HEK293 (cell line): ENCODE results near the gene UQCRFS1.

Source experiments
- CTCF ChIA-PET: fragments of 350-600 bp; formaldehyde crosslinking; extraction: SDS; loops from one replicate; lab custom pipeline; 2021; ENCODE audit warnings: antibody characterized with exemption; lab: Yijun Ruan, JAX
- POLR2A ChIA-PET: fragments of 300-600 bp; formaldehyde crosslinking; extraction: SDS; loops from one replicate; lab custom pipeline; 2020; ENCODE audit warnings: antibody characterized with exemption, inconsistent platforms; lab: Yijun Ruan, JAX
- H3K27ac ChIP-seq: fragments of 200-500 bp; sonication (Bioruptor generic); 2 replicates; pipeline ENCODE4 v1.5.1; 2014; ENCODE audit warnings: low read depth, low read length, control low read depth, inconsistent platforms; ENCODE audit errors: extremely low read depth
- H3K36me3 ChIP-seq, 2 experiments: fragments of 200-500 bp in 1 of 2; sonication (Bioruptor generic) in 1 of 2; 1 replicate in 1 of 2; 2 replicates in 1 of 2; pipeline ENCODE4 v1.5.1; 2014 to 2017; ENCODE audit warnings: inconsistent platforms in 2 of 2, low read length in 2 of 2; ENCODE audit not compliant: control insufficient read depth in 2 of 2, insufficient read depth in 1 of 2
- H3K4me1 ChIP-seq: fragments of 200-500 bp; sonication (Bioruptor generic); 2 replicates; pipeline ENCODE4 v1.5.1; 2014; ENCODE audit warnings: mild to moderate bottlenecking, low read length, inconsistent platforms; ENCODE audit not compliant: control insufficient read depth, insufficient read depth
- H3K4me3 ChIP-seq: 2 replicates; pipeline ENCODE4 v1.5.1; 2011; ENCODE audit warnings: low read depth, mild to moderate bottlenecking, control low read depth, low read length, moderate library complexity
- H3K9me3 ChIP-seq: fragments of 200-500 bp; sonication (Bioruptor generic); 2 replicates; pipeline ENCODE4 v1.5.1; 2014; ENCODE audit warnings: low read depth, low read length, inconsistent platforms; ENCODE audit not compliant: control insufficient read depth, insufficient read depth
- HOXD13 ChIP-seq: sonication (generic); formaldehyde crosslinking; IDR thresholded peaks from 2 replicates; pipeline ENCODE4 v1.8.0; 2022; ENCODE audit warnings: missing genetic modification reagents, borderline replicate concordance
- KLF16 ChIP-seq: fragments of 450-650 bp; formaldehyde crosslinking; IDR thresholded peaks from 2 replicates; pipeline ENCODE4 v1.5.1; 2017; ENCODE audit warnings: missing biosample characterization, missing genetic modification characterization
- PRDM1 ChIP-seq: fragments of 450-650 bp; formaldehyde crosslinking; IDR thresholded peaks from 2 replicates; pipeline ENCODE4; 2016; ENCODE audit warnings: missing biosample characterization, missing genetic modification characterization
- PRDM10 ChIP-seq: fragments of 450-650 bp; formaldehyde crosslinking; IDR thresholded peaks from 2 replicates; pipeline ENCODE4 v1.5.1; 2016; ENCODE audit warnings: missing biosample characterization, missing genetic modification characterization
- SALL2 ChIP-seq: fragments of 450-650 bp; formaldehyde crosslinking; IDR thresholded peaks from 2 replicates; pipeline ENCODE4 v1.5.0; 2017; ENCODE audit warnings: missing biosample characterization, mild to moderate bottlenecking, missing genetic modification characterization, borderline replicate concordance
- SP2 ChIP-seq: fragments of 450-650 bp; formaldehyde crosslinking; IDR thresholded peaks from 2 replicates; pipeline ENCODE4 v1.5.1; 2016; ENCODE audit warnings: missing biosample characterization, missing genetic modification characterization
- SP7 ChIP-seq: fragments of 450-650 bp; formaldehyde crosslinking; IDR thresholded peaks from 2 replicates; pipeline ENCODE4 v1.5.1; 2016; ENCODE audit warnings: missing biosample characterization, missing genetic modification characterization
- ZBTB17 ChIP-seq: fragments of 450-650 bp; formaldehyde crosslinking; IDR thresholded peaks from 2 replicates; pipeline ENCODE4 v1.5.1; 2016; ENCODE audit warnings: missing biosample characterization, missing genetic modification characterization
- ZBTB21 ChIP-seq: fragments of 450-650 bp; formaldehyde crosslinking; IDR thresholded peaks from 2 replicates; pipeline ENCODE4 v1.5.1; 2017; ENCODE audit warnings: missing biosample characterization, missing genetic modification characterization
- ZEB2 ChIP-seq: fragments of 450-650 bp; formaldehyde crosslinking; IDR thresholded peaks from 2 replicates; pipeline ENCODE4 v1.5.1; 2016; ENCODE audit warnings: missing biosample characterization, missing genetic modification characterization
- ZNF132 ChIP-seq: fragments of 450-650 bp; formaldehyde crosslinking; IDR thresholded peaks from 2 replicates; pipeline ENCODE4 v1.5.1; 2017; ENCODE audit warnings: missing biosample characterization, missing genetic modification characterization, borderline replicate concordance
- ZNF133 ChIP-seq: fragments of 450-650 bp; formaldehyde crosslinking; IDR thresholded peaks from 2 replicates; pipeline ENCODE4 v1.5.1; 2016; ENCODE audit warnings: missing biosample characterization, missing genetic modification characterization
- ZNF174 ChIP-seq: fragments of 450-650 bp; formaldehyde crosslinking; IDR thresholded peaks from 2 replicates; pipeline ENCODE4 v1.5.0; 2017; ENCODE audit warnings: missing biosample characterization, mild to moderate bottlenecking, missing genetic modification characterization
- ZNF292 ChIP-seq: fragments of 450-650 bp; formaldehyde crosslinking; IDR thresholded peaks from 2 replicates; pipeline ENCODE4 v1.5.1; 2016; ENCODE audit warnings: low read depth, missing biosample characterization, missing genetic modification characterization, borderline replicate concordance
- ZNF302 ChIP-seq: fragments of 450-650 bp; formaldehyde crosslinking; IDR thresholded peaks from 2 replicates; pipeline ENCODE4 v1.5.1; 2016; ENCODE audit warnings: missing biosample characterization, missing genetic modification characterization, low read depth
- ZNF366 ChIP-seq: fragments of 450-650 bp; formaldehyde crosslinking; conservative IDR thresholded peaks from 2 replicates; pipeline ENCODE4 v1.5.1; 2016; ENCODE audit warnings: missing biosample characterization, missing genetic modification characterization
- ZNF416 ChIP-seq: fragments of 450-650 bp; formaldehyde crosslinking; IDR thresholded peaks from 2 replicates; pipeline ENCODE4 v1.5.1; 2016; ENCODE audit warnings: missing biosample characterization, missing genetic modification characterization
- ZNF426 ChIP-seq: fragments of 450-650 bp; formaldehyde crosslinking; IDR thresholded peaks from 2 replicates; pipeline ENCODE4 v1.5.1; 2017; ENCODE audit warnings: missing biosample characterization, missing genetic modification characterization, mild to moderate bottlenecking, inconsistent platforms, moderate library complexity
- ZNF571 ChIP-seq: fragments of 450-650 bp; formaldehyde crosslinking; IDR thresholded peaks from 2 replicates; pipeline ENCODE4 v1.5.0; 2017; ENCODE audit warnings: missing biosample characterization, missing genetic modification characterization
- ZNF626 ChIP-seq: fragments of 450-650 bp; sonication (Bioruptor Pico); formaldehyde crosslinking; IDR thresholded peaks from 2 replicates; pipeline ENCODE4 v1.5.1; 2018; ENCODE audit warnings: missing biosample characterization, missing genetic modification characterization, inconsistent platforms
- ZNF776 ChIP-seq: fragments of 450-650 bp; formaldehyde crosslinking; IDR thresholded peaks from 2 replicates; pipeline ENCODE4 v1.5.0; 2017; ENCODE audit warnings: missing biosample characterization, missing genetic modification characterization, borderline replicate concordance
- ZSCAN4 ChIP-seq: fragments of 450-650 bp; formaldehyde crosslinking; IDR thresholded peaks from 2 replicates; pipeline ENCODE4 v1.5.1; 2017; ENCODE audit warnings: missing biosample characterization, missing genetic modification characterization

UQCRFS1 gene

GRCh38 chr19:29245215-29245614 lies 32.3 kb upstream of the UQCRFS1 start:
- CTCF ChIA-PET, result interaction anchor here (0.6 to 2.5 kb wide), 5 partner anchors 9 to 352 kb away, joined by 3 to 8 read pairs (median 4); no protein-coding TSS in a partner anchor
- H3K4me1 ChIP-seq, result peaks cover 3% of the 10 kb centered on the region; the same call in 1 of the 2 replicates
- H3K36me3 ChIP-seq, result no peaks in the 10 kb centered on the region
- TF ChIP-seq HOXD13 (CRISPR knock-in tag), result no peak
- TF ChIP-seq ZNF571 (tag by site-specific recombination), result no peak
- TF ChIP-seq KLF16 (tag by site-specific recombination), result no peak
- TF ChIP-seq ZBTB21 (tag by site-specific recombination), result no peak
- TF ChIP-seq ZNF292 (tag by site-specific recombination), result no peak
- TF ChIP-seq ZNF302 (tag by site-specific recombination), result no peak
- TF ChIP-seq, all 188 proteins: peak for 0
- POLR2A ChIA-PET, result interaction anchor here (0.6 kb wide), 1 partner anchor 1170 kb away, joined by 6 read pairs; no protein-coding TSS in a partner anchor
- Histone ChIP-seq H3K27ac (no peak overlapping the region), H3K9me3 (no peaks in the 10 kb centered on the region), H3K4me3 (no peak overlapping the region)

GRCh38 chr19:29241324-29241723 lies 28.4 kb upstream of the UQCRFS1 start:
- Histone ChIP-seq H3K27ac (no peak overlapping the region), H3K4me1 (peaks cover 5% of the 10 kb centered on the region), H3K9me3 (peaks cover 8% of the 10 kb centered on the region), H3K4me3 (no peak overlapping the region), H3K36me3 (no peaks in the 10 kb centered on the region)
- POLR2A ChIA-PET, result no interaction called here
- CTCF ChIA-PET, result interaction anchor here (0.6 to 3.0 kb wide), 3 partner anchors 20 to 92 kb away, joined by 3 to 8 read pairs (median 4); no protein-coding TSS in a partner anchor
- TF ChIP-seq ZEB2 (tag by site-specific recombination) (no peak), PRDM1 (peak; percentile 98), ZNF366 (tag by site-specific recombination) (0 out of 2 replicates have a peak, but pooled peaks have one; percentile 16), ZNF132 (tag by site-specific recombination) (no peak)

- ChIA-PET CTCF (interaction anchor here (0.9 to 1.9 kb wide), 5 partner anchors 8 to 46 kb away, joined by 3 to 6 read pairs (median 4); no protein-coding TSS in a partner anchor), POLR2A (interaction anchor here (0.6 kb wide), 2 partner anchors 19 to 865 kb away, joined by 3 to 4 read pairs; no protein-coding TSS in a partner anchor)
Observed at GRCh38 chr19:29239213-29239776, 26.3 kb upstream of the UQCRFS1 start.

More at GRCh38 chr19:29239213-29239776, 26.3 kb upstream of the UQCRFS1 start:
- Histone ChIP-seq H3K9me3 (peaks cover 13% of the 10 kb centered on the region), H3K27ac (no peak overlapping the region), H3K4me3 (no peak overlapping the region), H3K4me1 (peaks cover 5% of the 10 kb centered on the region), H3K36me3 (no peaks in the 10 kb centered on the region)
- TF ChIP-seq ZNF302 (tag by site-specific recombination) (no peak), ZNF776 (tag by site-specific recombination) (no peak), ZNF426 (tag by site-specific recombination) (no peak), ZNF626 (tag by site-specific recombination) (no peak), ZNF133 (tag by site-specific recombination) (no peak), ZSCAN4 (0 out of 2 replicates have a peak, but pooled peaks have one; percentile 15), PRDM10 (tag by site-specific recombination) (peak; percentile 98), ZNF416 (tag by site-specific recombination) (no peak), SP2 (tag by site-specific recombination) (0 out of 2 replicates have a peak, but pooled peaks have one; percentile 5), SALL2 (tag by site-specific recombination) (no peak), ZNF174 (no peak), ZBTB17 (peak; percentile 54), SP7 (tag by site-specific recombination) (no peak)
